ENCODE results near the gene LRRC4C.
A peak's percentile ranks its signal among the peaks of the same experiment; 100 is the strongest.

The LRRC4C gene

GRCh38 chr11:41245704-41246398 is 213.6 kb downstream of the LRRC4C start:
- no peak for DNase-seq

- no peak for DNase-seq
These were observed 214.3 kb downstream of the LRRC4C start for GRCh38 chr11:41245184-41245583.

- no peak for DNase-seq
These were observed 222.1 kb downstream of the LRRC4C start for GRCh38 chr11:41237382-41237781.

GRCh38 chr11:41235668-41236067 is 223.8 kb downstream of the LRRC4C start:
- no peak for DNase-seq

GRCh38 chr11:41225856-41226633 is 233.4 kb downstream of the LRRC4C start:
- DNase-seq, result no peak

GRCh38 chr11:41222236-41222635 is 237.2 kb downstream of the LRRC4C start:
- no peak for DNase-seq

- DNase-seq, result no peak
These were observed 253.1 kb downstream of the LRRC4C start for GRCh38 chr11:41206388-41206787.

- no peak for DNase-seq
These were observed 258.3 kb downstream of the LRRC4C start for GRCh38 chr11:41201156-41201555.

GRCh38 chr11:41190437-41191082 is 268.9 kb downstream of the LRRC4C start:
- DNase-seq, result peak; percentile 52

GRCh38 chr11:41189701-41190436 is 269.6 kb downstream of the LRRC4C start:
- no peak for DNase-seq

- no peak for DNase-seq
These were observed 281.7 kb downstream of the LRRC4C start for GRCh38 chr11:41177791-41178190.

- no peak for DNase-seq
These were observed 284.0 kb downstream of the LRRC4C start for GRCh38 chr11:41175304-41175972.

GRCh38 chr11:41146326-41146725 is 313.1 kb downstream of the LRRC4C start:
- no peak for DNase-seq

- DNase-seq, result no peak
These were observed 314.0 kb downstream of the LRRC4C start for GRCh38 chr11:41145420-41145819.

- DNase-seq, result no peak
These were observed 324.5 kb downstream of the LRRC4C start for GRCh38 chr11:41134971-41135370.

GRCh38 chr11:41133023-41133422 is 326.4 kb downstream of the LRRC4C start:
- no peak for DNase-seq

GRCh38 chr11:41121600-41121999 is 337.9 kb downstream of the LRRC4C start:
- no peak for DNase-seq

- no peak for DNase-seq
These were observed 340.0 kb downstream of the LRRC4C start for GRCh38 chr11:41119484-41119883.

- no peak for DNase-seq
These were observed 340.9 kb downstream of the LRRC4C start for GRCh38 chr11:41118521-41118920.

- DNase-seq, result no peak
These were observed 342.5 kb downstream of the LRRC4C start for GRCh38 chr11:41116970-41117369.

GRCh38 chr11:41115066-41115465 is 344.4 kb downstream of the LRRC4C start:
- DNase-seq, result no peak

- no peak for DNase-seq
These were observed 346.3 kb downstream of the LRRC4C start for GRCh38 chr11:41113160-41113559.

- no peak for DNase-seq
These were observed 348.9 kb downstream of the LRRC4C start for GRCh38 chr11:41110527-41110926.
